GM21825 (cell line): ENCODE measurements around the gene JAGN1.
"Not testable (repeated sequence)": the region's sequence is repeated elsewhere in the genome, so short reads cannot be mapped to it uniquely, and the experiment has no call there.

ENCODE experiments used
- ATAC-seq: cut with Tn5 transposase; IDR thresholded peaks from one replicate; pipeline ENCODE4 v1.9.1; 2021; ENCODE audit warnings: mild to moderate bottlenecking, moderate library complexity; ENCODE audit not compliant: unreplicated experiment

The JAGN1 gene

GRCh38 chr3:9897408-9898372, 7.3 kb downstream of the JAGN1 start:
- peak; percentile 49 for ATAC-seq

GRCh38 chr3:9898467-9899241, 8.2 kb downstream of the JAGN1 start:
- no peak for ATAC-seq

- no peak for ATAC-seq
Measured at GRCh38 chr3:9899289-9899791, 8.9 kb downstream of the JAGN1 start.

- ATAC-seq: not testable (repeated sequence)
Measured at GRCh38 chr3:9900965-9901415, 10.6 kb downstream of the JAGN1 start.

DNA sequence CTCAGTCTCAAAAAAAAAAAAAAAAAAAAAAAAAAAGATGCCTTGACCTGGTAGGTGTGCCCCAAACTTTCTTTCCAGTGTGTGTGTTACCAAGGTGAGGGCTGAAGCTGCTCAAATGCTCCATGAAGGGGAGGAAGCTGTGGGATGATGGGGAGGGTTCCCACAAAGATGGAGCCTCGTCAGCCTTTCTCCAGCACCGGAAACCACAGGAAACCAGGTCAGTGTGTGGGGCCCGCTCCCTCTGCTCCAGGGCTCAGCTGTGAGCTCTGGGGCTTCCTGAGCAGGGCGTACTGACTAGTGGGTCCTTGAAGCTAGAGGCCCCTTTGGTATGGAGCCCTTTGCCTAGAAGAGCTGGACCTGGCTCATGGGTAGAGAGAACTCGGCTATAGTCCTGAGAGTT, 11.6 kb downstream of the JAGN1 start:
- no peak for ATAC-seq

DNA sequence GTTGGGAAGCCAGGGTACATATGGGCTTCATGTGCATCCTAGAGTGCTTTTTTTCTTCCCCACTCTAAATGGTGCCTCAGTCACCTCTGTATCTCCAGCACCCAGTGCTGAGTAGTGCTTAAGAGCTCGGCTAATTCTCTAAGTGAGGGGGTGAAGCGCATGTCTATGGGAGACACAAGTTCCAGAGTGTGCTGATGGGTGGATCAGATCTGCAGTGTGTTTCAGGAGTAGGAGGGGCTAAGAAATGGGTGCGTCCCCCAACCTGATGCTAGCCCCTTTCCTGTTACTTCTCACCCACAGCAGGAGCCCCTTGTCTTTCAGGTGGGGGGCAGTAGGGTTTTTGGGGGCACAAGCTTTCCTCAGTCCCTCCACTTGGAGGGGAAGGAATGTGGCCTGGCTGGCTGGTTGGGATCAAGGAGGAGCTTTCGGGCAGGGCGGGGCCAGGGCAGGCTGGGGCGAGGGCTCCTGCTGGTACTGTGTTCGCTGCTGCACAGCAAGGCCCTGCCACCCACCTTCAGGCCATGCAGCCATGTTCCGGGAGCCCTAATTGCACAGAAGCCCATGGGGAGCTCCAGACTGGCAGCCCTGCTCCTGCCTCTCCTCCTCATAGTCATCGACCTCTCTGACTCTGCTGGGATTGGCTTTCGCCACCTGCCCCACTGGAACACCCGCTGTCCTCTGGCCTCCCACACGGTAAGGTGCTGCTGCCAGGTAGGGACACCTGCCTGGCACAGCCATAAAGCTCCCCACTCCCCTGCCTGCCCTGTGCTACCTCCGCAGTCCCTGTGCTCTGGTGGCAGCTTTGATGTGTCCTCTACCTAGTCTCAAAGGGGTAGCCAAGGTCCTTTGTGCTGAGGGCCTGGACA, 12.2 kb downstream of the JAGN1 start, which contains the start of gene IL17RE:
Gene IL17RE (plus strand): TSS at position 477 of the 866 bp plus-strand sequence. CDS start 85 bp downstream, at position 562.
- ATAC-seq: no peak

DNA sequence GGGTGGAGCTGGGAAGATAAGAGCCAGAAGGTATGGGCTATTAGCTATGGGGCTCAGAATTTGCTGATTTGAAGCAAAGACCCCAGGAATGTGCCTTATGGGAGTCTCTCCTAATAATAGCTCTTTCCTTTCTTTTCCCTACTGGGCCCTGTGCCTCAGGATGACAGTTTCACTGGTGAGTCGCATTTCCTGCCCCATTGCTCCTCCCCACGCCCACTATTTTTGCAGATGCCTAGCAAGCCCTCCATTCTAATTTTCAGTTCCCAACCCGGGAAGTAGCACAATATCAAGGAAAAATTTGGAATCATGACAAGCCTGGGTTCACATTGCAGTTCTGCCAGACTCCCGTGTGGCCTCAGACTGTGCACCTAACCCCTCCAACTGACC, 12.8 kb downstream of the JAGN1 start:
- ATAC-seq: no peak

- ATAC-seq: no peak
Measured at GRCh38 chr3:9903904-9904303, 13.5 kb downstream of the JAGN1 start.

- ATAC-seq: no peak
Measured at GRCh38 chr3:9906480-9906879, 16.1 kb downstream of the JAGN1 start.

GRCh38 chr3:9908286-9908685, 17.9 kb downstream of the JAGN1 start:
- ATAC-seq: no peak

GRCh38 chr3:9909221-9910013, 19.0 kb downstream of the JAGN1 start:
- no peak for ATAC-seq

GRCh38 chr3:9911863-9912262, 21.5 kb downstream of the JAGN1 start:
- ATAC-seq: no peak

DNA sequence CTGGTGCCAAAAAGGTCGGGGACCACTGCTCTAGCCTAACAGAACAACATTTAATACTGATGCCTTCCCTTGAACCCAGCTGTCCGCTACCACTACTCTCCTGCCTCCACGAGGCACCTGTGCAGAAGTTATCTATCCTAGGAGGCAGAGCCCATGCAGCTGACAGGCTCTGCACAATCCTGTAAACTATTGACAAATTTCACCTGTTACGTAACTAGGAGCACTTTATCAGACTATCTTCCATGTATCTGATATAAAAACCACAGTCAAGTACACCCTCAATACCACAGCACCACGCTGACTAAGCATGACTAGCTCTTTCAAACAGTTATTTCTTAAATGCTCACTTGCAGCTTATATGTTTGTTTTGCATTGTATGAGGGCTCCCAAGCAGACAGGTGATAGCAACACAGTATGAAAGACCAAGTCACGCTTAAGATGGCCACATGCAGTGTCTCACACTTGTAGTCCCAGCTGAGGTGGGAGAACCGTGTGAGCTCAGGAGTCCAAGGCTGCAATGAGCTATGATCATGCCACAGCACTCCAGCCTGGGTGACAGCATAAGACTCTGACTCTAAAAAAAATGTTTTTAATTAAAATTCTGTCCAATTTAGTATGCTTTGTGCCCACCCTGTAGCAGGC, 22.0 kb downstream of the JAGN1 start:
- no peak for ATAC-seq

- no peak for ATAC-seq
Measured at GRCh38 chr3:9913601-9914000, 23.2 kb downstream of the JAGN1 start.

- no peak for ATAC-seq
Measured at GRCh38 chr3:9914011-9914410, 23.6 kb downstream of the JAGN1 start.

GRCh38 chr3:9914559-9915253, 24.3 kb downstream of the JAGN1 start:
- ATAC-seq: no peak

GRCh38 chr3:9915254-9916141, 25.1 kb downstream of the JAGN1 start:
- ATAC-seq: no peak

GRCh38 chr3:9916346-9916733, 25.9 kb downstream of the JAGN1 start:
- no peak for ATAC-seq
